GM12872 (cell line): ENCODE results near the gene TLE3.

Experiments used
- TF ChIP-seq, protein P1 (sequence below): IDR thresholded peaks from 3 replicates; pipeline ENCODE4 v1.5.1; 2011; ENCODE audit warnings: low read depth, mild to moderate bottlenecking, low read length, moderate library complexity; ENCODE audit not compliant: insufficient read depth

The TLE3 gene

DNA sequence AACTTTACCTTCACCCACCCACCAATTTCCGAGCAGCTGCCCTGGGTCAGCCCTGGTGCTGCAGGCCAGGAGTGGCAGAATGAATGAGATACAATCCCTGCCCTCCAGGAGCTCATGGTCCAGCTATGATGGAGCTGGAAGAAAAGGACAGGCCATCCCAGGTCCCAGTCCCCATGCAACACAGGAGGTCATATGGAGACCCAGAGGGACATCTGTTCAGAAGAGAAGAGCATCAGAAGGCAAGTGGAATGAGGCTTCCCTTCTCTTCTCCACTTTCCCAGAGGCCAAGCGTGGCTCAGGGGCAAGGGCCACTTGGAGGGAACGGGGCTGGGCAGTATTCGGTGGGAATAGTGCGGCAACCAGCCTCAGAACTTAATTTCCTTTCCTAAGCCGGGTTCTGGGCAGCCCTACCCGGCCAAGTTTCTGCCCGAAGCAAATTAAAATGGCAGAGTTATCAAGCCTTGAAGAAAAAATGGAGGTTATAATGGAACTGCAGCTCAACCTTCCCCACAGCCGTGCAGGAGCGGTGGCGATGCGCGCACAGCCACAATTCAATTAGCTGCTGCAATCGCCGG, 35.9 kb downstream of the TLE3 start:
- TF ChIP-seq, protein P1, sequence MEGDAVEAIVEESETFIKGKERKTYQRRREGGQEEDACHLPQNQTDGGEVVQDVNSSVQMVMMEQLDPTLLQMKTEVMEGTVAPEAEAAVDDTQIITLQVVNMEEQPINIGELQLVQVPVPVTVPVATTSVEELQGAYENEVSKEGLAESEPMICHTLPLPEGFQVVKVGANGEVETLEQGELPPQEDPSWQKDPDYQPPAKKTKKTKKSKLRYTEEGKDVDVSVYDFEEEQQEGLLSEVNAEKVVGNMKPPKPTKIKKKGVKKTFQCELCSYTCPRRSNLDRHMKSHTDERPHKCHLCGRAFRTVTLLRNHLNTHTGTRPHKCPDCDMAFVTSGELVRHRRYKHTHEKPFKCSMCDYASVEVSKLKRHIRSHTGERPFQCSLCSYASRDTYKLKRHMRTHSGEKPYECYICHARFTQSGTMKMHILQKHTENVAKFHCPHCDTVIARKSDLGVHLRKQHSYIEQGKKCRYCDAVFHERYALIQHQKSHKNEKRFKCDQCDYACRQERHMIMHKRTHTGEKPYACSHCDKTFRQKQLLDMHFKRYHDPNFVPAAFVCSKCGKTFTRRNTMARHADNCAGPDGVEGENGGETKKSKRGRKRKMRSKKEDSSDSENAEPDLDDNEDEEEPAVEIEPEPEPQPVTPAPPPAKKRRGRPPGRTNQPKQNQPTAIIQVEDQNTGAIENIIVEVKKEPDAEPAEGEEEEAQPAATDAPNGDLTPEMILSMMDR = no peak

DNA sequence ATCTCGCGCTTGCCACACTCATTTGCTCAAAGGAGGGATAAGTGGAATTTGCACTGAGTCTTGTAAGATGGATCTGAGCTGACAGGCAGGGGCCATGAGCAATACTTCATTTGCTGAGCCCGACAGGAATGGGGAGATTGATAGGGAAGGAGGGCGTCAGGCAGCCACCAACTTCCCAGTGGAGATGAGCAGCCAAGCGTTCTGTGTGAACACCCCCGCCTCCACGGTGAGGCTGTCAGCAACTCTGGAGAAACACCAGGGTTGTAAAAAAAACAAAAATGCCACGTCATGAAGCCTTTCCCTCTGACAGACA, 36.8 kb downstream of the TLE3 start:
- TF ChIP-seq, protein P1 = no peak

- TF ChIP-seq, protein P1 = no peak
Measured at GRCh38 chr15:70060214-70060992, 37.3 kb downstream of the TLE3 start.

DNA sequence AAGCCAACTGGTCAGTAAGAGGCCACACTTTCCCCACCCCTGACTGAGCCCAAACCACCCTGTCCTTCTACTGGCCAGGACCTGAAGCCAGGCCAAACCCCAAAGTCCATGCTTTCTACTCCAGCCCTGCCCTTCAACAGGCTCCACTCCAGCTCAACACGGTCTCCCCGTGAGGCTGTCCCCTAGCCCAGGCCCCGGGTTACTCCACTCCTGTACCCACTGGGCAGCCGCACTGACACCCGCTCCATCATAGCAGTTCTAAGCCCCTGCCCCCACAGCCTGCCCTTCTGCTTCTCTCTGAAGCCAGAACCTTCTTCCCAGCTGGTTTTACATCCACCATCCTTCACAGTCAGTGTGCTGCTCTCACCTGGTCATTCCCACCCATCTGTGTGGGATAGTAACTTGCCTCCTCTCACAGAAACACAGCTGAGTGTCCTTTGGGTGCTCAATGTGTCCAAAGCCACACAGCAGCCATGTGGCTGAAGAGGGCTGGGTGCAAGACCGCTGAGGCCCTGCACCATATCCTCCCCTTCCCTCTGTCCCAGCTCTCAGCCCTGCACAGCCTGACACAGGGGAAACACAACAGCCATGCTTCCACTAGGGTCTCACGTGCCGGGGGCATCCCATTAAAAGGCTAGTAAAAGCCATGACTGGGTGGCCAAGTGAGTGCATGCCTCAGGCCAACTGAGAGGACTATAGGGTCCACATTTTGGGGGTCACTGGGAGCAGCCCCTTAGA, 38.1 kb downstream of the TLE3 start:
- TF ChIP-seq, protein P1 = no peak

- TF ChIP-seq, protein P1 = no peak
Measured at GRCh38 chr15:70058642-70059360, 38.9 kb downstream of the TLE3 start.

DNA sequence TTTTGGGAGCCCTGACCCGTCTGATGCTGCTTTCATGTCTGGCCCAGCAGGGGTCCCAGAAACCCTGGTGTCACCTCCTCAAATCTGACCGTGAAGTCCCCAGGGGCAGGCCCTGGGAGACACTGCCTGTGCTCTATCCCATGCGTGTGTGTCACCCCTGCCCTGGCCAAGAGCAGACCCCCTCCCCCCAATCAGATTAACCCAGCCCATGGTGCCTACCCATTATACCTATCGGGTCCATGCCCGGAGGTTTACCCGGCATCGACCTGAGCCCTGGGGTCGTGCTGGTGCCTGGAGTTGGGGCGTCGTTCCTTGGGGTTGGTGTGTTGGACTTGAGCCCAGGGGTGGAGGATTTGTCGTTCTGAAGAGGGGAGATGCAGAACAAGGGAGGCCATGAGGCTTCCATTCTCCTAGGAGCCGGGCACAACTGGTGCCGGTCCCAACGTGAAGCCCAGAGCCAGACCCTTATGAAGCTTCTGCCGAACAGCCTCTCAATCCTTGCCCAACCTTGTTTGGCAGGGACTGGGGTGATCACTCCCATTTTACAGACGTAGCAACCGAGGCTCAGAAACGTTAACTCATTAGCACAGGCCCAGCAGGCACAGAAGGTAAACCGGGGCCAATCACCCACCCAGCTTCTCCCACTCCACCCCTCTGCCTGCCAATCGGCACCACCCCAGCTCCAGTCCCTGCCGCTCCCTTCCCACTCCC, 39.6 kb downstream of the TLE3 start:
- TF ChIP-seq, protein P1 = no peak

DNA sequence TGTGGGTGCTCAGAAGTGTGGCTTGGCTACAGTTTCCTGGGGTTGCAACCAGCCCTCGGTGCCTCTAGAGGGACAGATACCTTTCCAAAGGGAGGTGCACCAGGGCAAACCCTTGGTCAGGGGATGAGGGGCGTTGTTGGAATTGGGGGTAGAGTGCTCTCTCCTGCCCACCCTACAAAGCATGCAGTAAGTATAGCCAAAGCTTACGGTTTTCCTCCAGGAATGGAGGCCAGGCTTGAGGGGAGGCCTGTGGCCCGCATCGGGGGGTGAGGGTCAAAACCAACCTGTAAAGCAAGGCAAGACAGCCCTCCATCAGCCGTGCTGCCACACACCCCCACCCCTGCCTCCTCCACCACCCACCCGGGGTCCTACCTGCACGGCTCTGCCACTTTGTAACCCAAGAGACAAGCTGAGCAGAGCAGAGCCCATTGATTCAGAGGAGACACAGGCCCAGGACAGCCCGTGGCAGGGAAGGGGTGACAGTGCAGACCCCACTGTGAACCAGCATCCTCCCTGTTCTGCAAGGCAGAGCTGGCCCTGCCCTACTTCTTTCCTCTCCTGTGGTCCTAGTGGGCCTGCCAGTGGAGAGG, 41.5 kb downstream of the TLE3 start:
- TF ChIP-seq, protein P1 = no peak
